Nephron (organoid): Measurements from ENCODE around the gene KCNJ9.

Experiments used
- H3K27ac Mint-ChIP-seq, 3 experiments: 2 replicates each; pipeline ENCODE4 v1.8.0; 2020; ENCODE audit warnings: mixed read lengths in 3 of 3, mild to moderate bottlenecking in 2 of 3, moderate library complexity in 1 of 3
- H3K27me3 Mint-ChIP-seq: 2 replicates; pipeline ENCODE4 v1.8.0; 2021; ENCODE audit warnings: low read depth, mild to moderate bottlenecking, moderate library complexity, mixed read lengths
- H3K36me3 Mint-ChIP-seq: 2 replicates; pipeline ENCODE4 v1.8.0; 2020; ENCODE audit warnings: low read depth, mixed read lengths
- H3K4me1 Mint-ChIP-seq: 2 replicates; pipeline ENCODE4 v1.8.0; 2020; ENCODE audit warnings: mixed read lengths
- H3K4me3 Mint-ChIP-seq, 3 experiments: 2 replicates each; pipeline ENCODE4 v1.8.0; 2020; ENCODE audit warnings: mild to moderate bottlenecking in 3 of 3, mixed read lengths in 3 of 3, moderate library complexity in 2 of 3
- H3K9me3 Mint-ChIP-seq: 2 replicates; pipeline ENCODE4 v1.8.0; 2020; ENCODE audit warnings: mixed read lengths
- CTCF ChIP-seq, 3 experiments: fragments of 200-600 bp; sonication (generic); IDR thresholded peaks; one replicate each; pipeline ENCODE4 v1.5.0; 2021; ENCODE audit warnings: antibody characterized with exemption in 3 of 3; ENCODE audit not compliant: unreplicated experiment in 3 of 3

The KCNJ9 gene

GRCh38 chr1:160081261-160081936 lies at the start of gene KCNJ9:
KCNJ9 (plus strand) TSS chr1:160081538; CDS start chr1:160084031, 2,493 bp downstream.
- peaks cover 93% of the 10 kb centered on the region for H3K27me3 Mint-ChIP-seq
- H3K4me3 Mint-ChIP-seq: peak within 1 kb of the TSS in 2 of 3 experiments; percentile 5 to 38
- H3K27ac Mint-ChIP-seq: no peak within 1 kb of the TSS
- no peak for TF ChIP-seq CTCF (IDR thresholded peaks at IDR 0.05; ENCODE audit: unreplicated experiment in 3 of 3)
- no peaks in the 10 kb centered on the region for H3K36me3 Mint-ChIP-seq
- no peaks in the 10 kb centered on the region for H3K4me1 Mint-ChIP-seq
- no peaks in the 10 kb centered on the region for H3K9me3 Mint-ChIP-seq

- no peak for TF ChIP-seq CTCF (IDR thresholded peaks at IDR 0.05; ENCODE audit: unreplicated experiment in 3 of 3)
- Mint-ChIP-seq H3K4me3 (peak overlapping the region; percentile 92 to 98 (median 92)), H3K27ac (peak overlapping the region; percentile 72 to 96 (median 95)), H3K36me3 (peaks cover 3% of the 10 kb centered on the region), H3K4me1 (peaks cover 23% of the 10 kb centered on the region), H3K9me3 (no peaks in the 10 kb centered on the region), H3K27me3 (peaks cover 19% of the 10 kb centered on the region)
These were observed 49.0 kb upstream of the KCNJ9 start for GRCh38 chr1:160032165-160032820.

GRCh38 chr1:160040476-160040875 lies 40.9 kb upstream of the KCNJ9 start:
- H3K36me3 Mint-ChIP-seq: no peaks in the 10 kb centered on the region
- H3K9me3 Mint-ChIP-seq: no peaks in the 10 kb centered on the region
- TF ChIP-seq CTCF (IDR thresholded peaks at IDR 0.05; ENCODE audit: unreplicated experiment in 3 of 3): no peak

GRCh38 chr1:160043543-160043942 lies 37.8 kb upstream of the KCNJ9 start:
- no peaks in the 10 kb centered on the region for H3K9me3 Mint-ChIP-seq
- no peaks in the 10 kb centered on the region for H3K36me3 Mint-ChIP-seq
- TF ChIP-seq CTCF (IDR thresholded peaks at IDR 0.05; ENCODE audit: unreplicated experiment in 3 of 3): no peak
- peaks cover 14% of the 10 kb centered on the region for H3K4me1 Mint-ChIP-seq
- H3K4me3 Mint-ChIP-seq: no peak overlapping the region
- peaks cover 18% of the 10 kb centered on the region for H3K27me3 Mint-ChIP-seq
- H3K27ac Mint-ChIP-seq: no peak overlapping the region

More at GRCh38 chr1:160040476-160040875, 40.9 kb upstream of the KCNJ9 start:
- peaks cover 13% of the 10 kb centered on the region for H3K27me3 Mint-ChIP-seq
- no peak overlapping the region for H3K4me3 Mint-ChIP-seq
- H3K4me1 Mint-ChIP-seq: no peaks in the 10 kb centered on the region
- H3K27ac Mint-ChIP-seq: no peak overlapping the region

GRCh38 chr1:160045653-160046052 lies 35.7 kb upstream of the KCNJ9 start:
- Mint-ChIP-seq H3K27me3 (peaks cover 18% of the 10 kb centered on the region), H3K36me3 (no peaks in the 10 kb centered on the region), H3K9me3 (no peaks in the 10 kb centered on the region), H3K27ac (no peak overlapping the region), H3K4me1 (peaks cover 24% of the 10 kb centered on the region), H3K4me3 (no peak overlapping the region)
- no peak for TF ChIP-seq CTCF (IDR thresholded peaks at IDR 0.05; ENCODE audit: unreplicated experiment in 3 of 3)
